ENCODE data around the gene SYT1.

The SYT1 gene

DNA sequence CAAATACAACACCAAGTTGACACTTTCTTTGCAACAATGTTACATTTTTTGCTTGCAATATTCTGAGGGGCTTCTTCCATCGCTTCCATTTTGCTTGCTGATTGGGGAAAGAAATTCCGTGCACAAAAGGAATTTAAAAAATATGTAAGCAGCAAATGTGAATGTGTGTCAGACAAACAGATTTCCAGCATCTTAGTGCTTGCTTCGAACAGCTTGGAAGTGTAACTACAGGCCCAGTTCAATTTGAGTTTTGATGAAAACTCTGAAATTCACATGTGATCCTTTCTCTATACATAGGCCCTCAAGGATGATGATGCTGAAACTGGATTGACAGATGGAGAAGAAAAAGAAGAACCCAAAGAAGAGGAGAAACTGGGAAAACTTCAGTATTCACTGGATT is 427.1 kb downstream of the SYT1 start:
- no peaks in the 10 kb centered on the region for H3K27me3 ChIP-seq
- H3K9ac ChIP-seq = no peak overlapping the region
- H3K4me3 ChIP-seq = no peak overlapping the region
- no peak overlapping the region for H3K27ac ChIP-seq
- no peaks in the 10 kb centered on the region for H4K20me1 ChIP-seq
- peaks cover 18 to 72% (median 47%) of the 10 kb centered on the region in 11 experiments for H3K36me3 ChIP-seq
- no peak overlapping the region for H3K4me2 ChIP-seq
- H3K9me3 ChIP-seq (replicated peaks in 1 of 11) = no peaks in the 10 kb centered on the region
- TF ChIP-seq Cebpa-rat (IDR thresholded peaks at IDR 0.05) = no peak
- no peaks in the 10 kb centered on the region for H3K4me1 ChIP-seq

DNA sequence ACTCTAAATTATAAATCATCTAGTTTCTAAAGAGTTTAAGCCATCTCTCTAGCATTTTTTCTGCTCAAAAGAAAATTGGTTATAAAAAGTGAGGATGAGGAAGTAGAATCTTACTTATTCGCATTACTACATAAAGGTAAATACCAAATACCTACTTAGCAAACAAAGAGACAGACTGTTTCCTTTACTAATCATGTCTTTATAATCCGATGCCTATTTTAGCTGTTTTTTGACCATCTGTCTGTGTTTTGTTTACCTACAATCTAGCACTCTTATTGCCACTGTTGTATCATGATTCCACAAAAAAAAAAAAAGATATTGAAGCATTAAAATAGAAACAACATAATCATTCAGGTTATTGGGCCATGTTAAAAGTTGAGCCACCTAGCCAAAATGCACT is 430.0 kb downstream of the SYT1 start:
- no peak overlapping the region for H3K4me2 ChIP-seq
- H3K4me1 ChIP-seq = no peaks in the 10 kb centered on the region
- no peak overlapping the region for H3K9ac ChIP-seq
- peaks cover 20 to 86% (median 71%) of the 10 kb centered on the region in 11 experiments for H3K36me3 ChIP-seq
- H3K27me3 ChIP-seq = no peaks in the 10 kb centered on the region
- no peaks in the 10 kb centered on the region for H3K9me3 ChIP-seq (replicated peaks in 1 of 11)
- H3K4me3 ChIP-seq = no peak overlapping the region
- H3K27ac ChIP-seq = no peak overlapping the region
- TF ChIP-seq Cebpa-rat (IDR thresholded peaks at IDR 0.05) = no peak
- no peaks in the 10 kb centered on the region for H4K20me1 ChIP-seq

DNA sequence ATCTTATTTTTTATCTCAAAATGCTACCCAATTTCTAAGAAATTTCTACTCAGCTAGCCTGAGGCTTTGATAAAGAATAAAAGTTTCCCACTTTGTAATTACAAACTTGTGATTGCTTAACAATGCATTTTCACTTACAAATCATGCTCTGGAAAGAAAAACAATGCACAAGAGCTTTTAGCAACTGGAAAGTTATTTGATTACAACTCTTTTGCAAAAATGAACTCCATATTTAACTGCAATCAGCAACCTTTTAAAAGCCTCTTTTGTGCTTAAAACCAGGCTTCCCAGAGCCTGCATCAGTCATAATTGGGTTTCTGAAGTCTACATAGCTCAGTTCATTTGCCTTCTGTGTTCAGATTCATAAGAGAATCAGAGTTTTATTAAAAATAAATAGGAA is 431.0 kb downstream of the SYT1 start:
- Histone ChIP-seq H3K4me3 (no peak overlapping the region), H3K36me3 (peaks cover 20 to 84% (median 77%) of the 10 kb centered on the region in 11 experiments), H3K27ac (no peak overlapping the region)

DNA sequence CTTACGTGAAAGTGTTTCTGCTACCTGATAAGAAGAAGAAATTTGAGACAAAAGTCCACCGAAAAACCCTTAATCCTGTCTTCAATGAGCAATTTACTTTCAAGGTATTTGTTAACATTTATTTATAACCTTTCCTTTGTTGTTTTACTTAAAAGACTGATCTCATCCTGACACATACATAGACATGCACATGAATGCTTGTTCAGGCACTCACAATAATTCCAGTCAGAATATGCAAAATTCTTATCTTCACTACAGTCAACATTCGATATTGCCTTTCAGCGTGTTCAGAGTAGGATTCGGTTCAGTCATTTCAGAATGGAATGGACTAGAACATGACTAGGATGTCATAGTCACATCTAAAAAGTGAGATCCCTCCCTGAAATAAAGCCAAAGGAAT is 431.6 kb downstream of the SYT1 start:
- no peaks in the 10 kb centered on the region for H3K27me3 ChIP-seq
- no peak overlapping the region for H3K4me3 ChIP-seq
- H3K9me3 ChIP-seq (replicated peaks in 1 of 11) = no peaks in the 10 kb centered on the region
- H3K4me1 ChIP-seq = no peaks in the 10 kb centered on the region
- no peak overlapping the region for H3K4me2 ChIP-seq
- H3K9ac ChIP-seq = no peak overlapping the region
- TF ChIP-seq Cebpa-rat (IDR thresholded peaks at IDR 0.05) = no peak
- no peak overlapping the region for H3K27ac ChIP-seq
- H3K36me3 ChIP-seq = peaks cover 23 to 87% (median 79%) of the 10 kb centered on the region in 11 experiments
- H4K20me1 ChIP-seq = no peaks in the 10 kb centered on the region

More for the DNA sequence above, 431.0 kb downstream of the SYT1 start:
- Histone ChIP-seq H4K20me1 (no peaks in the 10 kb centered on the region), H3K4me1 (no peaks in the 10 kb centered on the region), H3K9me3 (replicated peaks in 1 of 11) (no peaks in the 10 kb centered on the region), H3K27me3 (no peaks in the 10 kb centered on the region), H3K4me2 (no peak overlapping the region), H3K9ac (no peak overlapping the region)
- TF ChIP-seq Cebpa-rat (IDR thresholded peaks at IDR 0.05) = no peak

DNA sequence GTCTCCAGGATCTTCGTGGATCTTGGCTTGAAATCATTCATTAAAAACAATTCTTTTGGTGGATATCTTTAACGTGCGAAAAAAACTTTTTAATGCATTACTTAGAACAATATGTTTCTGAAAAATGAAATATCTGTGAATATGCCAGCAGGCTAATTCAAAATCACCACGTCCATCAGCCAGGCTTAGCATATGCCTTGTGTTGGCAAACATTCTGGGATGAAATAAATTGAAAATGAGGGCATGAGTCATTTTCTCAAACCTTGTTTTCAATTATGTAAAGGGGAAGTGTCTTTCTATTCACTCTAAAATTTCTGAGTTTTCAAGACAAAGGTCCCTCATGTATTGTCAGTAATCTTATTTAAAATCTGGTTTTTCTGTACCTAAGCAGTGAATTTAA is 432.3 kb downstream of the SYT1 start:
- no peaks in the 10 kb centered on the region for H3K9me3 ChIP-seq (replicated peaks in 1 of 11)
- no peaks in the 10 kb centered on the region; a peak in 1 of 20 replicates for H3K4me1 ChIP-seq
- peaks cover 24 to 85% (median 76%) of the 10 kb centered on the region in 11 experiments for H3K36me3 ChIP-seq
- no peak overlapping the region for H3K27ac ChIP-seq
- H3K9ac ChIP-seq = no peak overlapping the region
- H4K20me1 ChIP-seq = no peaks in the 10 kb centered on the region
- H3K27me3 ChIP-seq = no peaks in the 10 kb centered on the region
- no peak overlapping the region for H3K4me3 ChIP-seq
- no peak overlapping the region for H3K4me2 ChIP-seq
- TF ChIP-seq Cebpa-rat (IDR thresholded peaks at IDR 0.05) = no peak

DNA sequence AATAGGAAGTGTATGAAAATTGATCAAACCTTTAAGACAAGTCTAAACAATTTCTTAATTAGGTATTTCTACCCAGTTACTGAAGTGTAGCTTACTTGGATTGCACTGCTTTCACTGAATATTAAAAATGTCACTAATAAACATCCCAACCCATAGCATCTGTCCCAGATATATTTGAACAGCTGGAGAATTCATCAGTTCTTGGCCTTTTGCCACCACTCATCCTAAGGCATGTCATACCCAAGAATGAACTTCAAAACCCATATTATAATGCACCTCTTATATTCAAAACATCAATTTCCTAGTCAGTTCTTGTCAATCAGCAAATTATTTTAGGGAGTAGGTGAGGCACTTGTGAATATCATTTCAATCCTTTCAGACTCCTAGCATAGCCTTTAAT is 433.9 kb downstream of the SYT1 start:
- no peak overlapping the region for H3K4me3 ChIP-seq
- no peak overlapping the region for H3K27ac ChIP-seq
- no peaks in the 10 kb centered on the region for H3K27me3 ChIP-seq
- H4K20me1 ChIP-seq = no peaks in the 10 kb centered on the region
- H3K4me2 ChIP-seq = no peak overlapping the region
- H3K9me3 ChIP-seq (replicated peaks in 1 of 11) = no peaks in the 10 kb centered on the region
- H3K36me3 ChIP-seq = peaks cover 19 to 73% (median 68%) of the 10 kb centered on the region in 11 experiments
- TF ChIP-seq Cebpa-rat (IDR thresholded peaks at IDR 0.05) = no peak
- H3K9ac ChIP-seq = no peak overlapping the region
- H3K4me1 ChIP-seq = no peaks in the 10 kb centered on the region; a peak in 1 of 20 replicates

DNA sequence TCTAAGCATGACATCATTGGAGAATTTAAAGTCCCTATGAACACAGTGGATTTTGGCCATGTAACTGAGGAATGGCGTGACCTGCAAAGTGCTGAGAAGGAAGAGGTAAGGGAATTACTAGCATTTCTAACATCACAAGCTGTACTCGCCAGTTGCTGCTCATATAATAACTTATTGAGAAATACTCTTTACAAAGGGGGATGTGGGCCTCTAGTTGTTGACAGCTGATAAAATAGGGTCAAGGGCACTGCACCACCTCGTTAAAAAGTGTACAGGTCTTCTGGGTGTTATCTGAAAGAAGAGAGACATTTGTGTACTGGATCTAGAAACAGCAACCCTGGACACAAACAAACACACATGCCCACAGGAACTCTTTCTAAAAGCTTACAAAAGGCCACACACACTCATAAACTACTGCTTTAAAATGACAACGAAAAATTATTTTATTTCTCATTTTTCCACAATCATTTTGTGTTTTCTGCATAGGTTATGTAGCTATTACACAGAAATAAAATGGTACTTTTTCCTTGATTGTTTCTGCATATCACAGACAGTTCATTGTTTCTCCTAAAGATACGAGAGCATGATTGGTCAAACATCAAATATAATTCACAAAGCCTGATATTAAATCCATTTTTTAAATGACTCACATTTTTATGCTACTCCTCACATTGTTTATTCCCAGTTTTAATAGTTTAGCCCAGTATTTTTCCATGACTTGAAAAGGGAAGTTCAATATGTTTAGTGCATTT is 435.0 kb downstream of the SYT1 start:
- no peak for TF ChIP-seq Cebpa-rat (IDR thresholded peaks at IDR 0.05)
- Histone ChIP-seq H3K36me3 (peaks cover 19 to 74% (median 61%) of the 10 kb centered on the region in 11 experiments), H3K9ac (no peak overlapping the region), H3K4me3 (no peak overlapping the region), H3K4me1 (no peaks in the 10 kb centered on the region; a peak in 1 of 20 replicates), H3K27me3 (no peaks in the 10 kb centered on the region), H3K27ac (no peak overlapping the region), H4K20me1 (no peaks in the 10 kb centered on the region), H3K4me2 (no peak overlapping the region), H3K9me3 (replicated peaks in 1 of 11) (no peaks in the 10 kb centered on the region)

DNA sequence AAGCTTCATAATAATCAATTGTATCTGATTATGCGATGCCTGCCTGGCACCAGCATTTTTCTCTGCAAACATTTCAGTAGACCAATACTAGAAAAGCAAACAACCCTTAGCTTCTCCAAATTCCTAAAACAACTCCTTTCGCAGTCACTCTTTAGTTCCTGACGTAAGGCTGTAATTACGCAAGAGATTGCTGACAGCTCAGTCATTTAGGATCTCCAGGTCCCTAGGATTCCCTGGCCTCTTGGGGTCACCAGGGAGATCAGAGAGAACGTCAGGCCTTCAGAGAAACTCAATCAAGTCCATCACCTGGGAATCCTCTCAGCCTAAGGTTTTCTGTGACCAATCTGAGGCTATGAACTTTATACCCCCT is 435.6 kb downstream of the SYT1 start:
- Histone ChIP-seq H3K9ac (no peak overlapping the region), H3K27me3 (no peaks in the 10 kb centered on the region), H3K9me3 (replicated peaks in 1 of 11) (no peaks in the 10 kb centered on the region), H3K4me3 (no peak overlapping the region), H3K4me2 (no peak overlapping the region), H4K20me1 (no peaks in the 10 kb centered on the region), H3K27ac (no peak overlapping the region), H3K36me3 (peaks cover 24 to 71% (median 62%) of the 10 kb centered on the region in 11 experiments), H3K4me1 (no peaks in the 10 kb centered on the region; a peak in 1 of 20 replicates)
- TF ChIP-seq Cebpa-rat (IDR thresholded peaks at IDR 0.05) = peak in 8 of 11 experiments; percentile 9 to 68 (median 35); a peak in 6 of 22 replicates

DNA sequence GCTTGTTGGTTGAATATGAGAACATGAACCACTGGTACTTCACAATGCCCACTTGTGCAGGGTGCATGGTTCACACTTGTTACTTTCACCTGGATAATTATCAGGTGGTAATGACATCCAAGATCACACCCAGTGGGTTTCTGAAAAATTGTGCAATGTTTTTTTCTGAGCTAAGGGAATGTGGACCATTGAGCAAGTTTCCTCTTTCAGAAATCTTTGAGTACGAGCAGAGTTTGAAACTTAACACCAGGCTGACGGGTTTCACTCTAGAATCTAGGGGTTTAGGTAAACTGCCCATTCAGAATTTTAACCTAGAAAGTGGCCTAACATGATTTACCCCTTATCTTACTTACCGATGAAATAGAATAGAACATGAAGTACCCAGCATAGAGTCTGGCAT is 436.6 kb downstream of the SYT1 start:
- Histone ChIP-seq H3K9me3 (replicated peaks in 1 of 11) (peaks cover 0 to 3% (median 0%) of the 10 kb centered on the region in 11 experiments; a peak in 1 of 22 replicates), H3K4me3 (no peak overlapping the region), H3K4me1 (no peaks in the 10 kb centered on the region; a peak in 1 of 20 replicates), H3K9ac (no peak overlapping the region), H3K27ac (no peak overlapping the region), H3K4me2 (no peak overlapping the region), H4K20me1 (no peaks in the 10 kb centered on the region), H3K36me3 (peaks cover 22 to 71% (median 57%) of the 10 kb centered on the region in 11 experiments), H3K27me3 (no peaks in the 10 kb centered on the region)
- TF ChIP-seq Cebpa-rat (IDR thresholded peaks at IDR 0.05) = 0 out of 22 replicates have a peak, but pooled peaks of 1 of the 11 experiments have one; percentile 13
